ENCODE results near the gene MEX3D.

Gene MEX3D

GRCh38 chr19:1574354-1575136 is 6.4 kb upstream of the MEX3D start:
- DNase-seq (ENCODE audit: low read depth in 1 of 2, low spot score in 1 of 2) = no peak

GRCh38 chr19:1572795-1573194 is 4.7 kb upstream of the MEX3D start:
- DNase-seq (ENCODE audit: low read depth in 1 of 2, low spot score in 1 of 2) = no peak

- DNase-seq (ENCODE audit: low read depth in 1 of 2, low spot score in 1 of 2) = no peak
Measured at GRCh38 chr19:1571358-1571757, 3.2 kb upstream of the MEX3D start.

GRCh38 chr19:1570836-1571235 is 2.7 kb upstream of the MEX3D start:
- no peak for DNase-seq (ENCODE audit: low read depth in 1 of 2, low spot score in 1 of 2)

GRCh38 chr19:1569997-1570396 is 1.9 kb upstream of the MEX3D start:
- no peak for DNase-seq (ENCODE audit: low read depth in 1 of 2, low spot score in 1 of 2)

- no peak for DNase-seq (ENCODE audit: low read depth in 1 of 2, low spot score in 1 of 2)
Measured at GRCh38 chr19:1567848-1568227, 287 bp downstream of the MEX3D start.

GRCh38 chr19:1567116-1567847 is 843 bp downstream of the MEX3D start:
- DNase-seq (ENCODE audit: low read depth in 1 of 2, low spot score in 1 of 2) = no peak

GRCh38 chr19:1566392-1567115 is 1.6 kb downstream of the MEX3D start:
- no peak for DNase-seq (ENCODE audit: low read depth in 1 of 2, low spot score in 1 of 2)

- no peak for DNase-seq (ENCODE audit: low read depth in 1 of 2, low spot score in 1 of 2)
Measured at GRCh38 chr19:1563251-1563650, 4.9 kb downstream of the MEX3D start.

GRCh38 chr19:1561236-1561842 is 6.8 kb downstream of the MEX3D start:
- DNase-seq (ENCODE audit: low read depth in 1 of 2, low spot score in 1 of 2) = no peak

GRCh38 chr19:1560286-1560882 is 7.7 kb downstream of the MEX3D start:
- no peak for DNase-seq (ENCODE audit: low read depth in 1 of 2, low spot score in 1 of 2)

- no peak for DNase-seq (ENCODE audit: low read depth in 1 of 2, low spot score in 1 of 2)
Measured at GRCh38 chr19:1558552-1558951, 9.6 kb downstream of the MEX3D start.

- no peak for DNase-seq (ENCODE audit: low read depth in 1 of 2, low spot score in 1 of 2)
Measured at GRCh38 chr19:1556390-1557070, 11.6 kb downstream of the MEX3D start.

- no peak for DNase-seq (ENCODE audit: low read depth in 1 of 2, low spot score in 1 of 2)
Measured at GRCh38 chr19:1555487-1556389, 12.4 kb downstream of the MEX3D start.

GRCh38 chr19:1554968-1555367 is 13.2 kb downstream of the MEX3D start:
- no peak for DNase-seq (ENCODE audit: low read depth in 1 of 2, low spot score in 1 of 2)

- DNase-seq (ENCODE audit: low read depth in 1 of 2, low spot score in 1 of 2) = no peak
Measured at GRCh38 chr19:1553415-1553814, 14.7 kb downstream of the MEX3D start.

GRCh38 chr19:1551068-1552040 is 16.8 kb downstream of the MEX3D start:
- no peak for DNase-seq (ENCODE audit: low read depth in 1 of 2, low spot score in 1 of 2)

GRCh38 chr19:1549332-1549945 is 18.7 kb downstream of the MEX3D start:
- DNase-seq (ENCODE audit: low read depth in 1 of 2, low spot score in 1 of 2) = no peak
